ENCODE data around the gene MYLK3.
"Not testable (repeated sequence)": the region's sequence is repeated elsewhere in the genome, so short reads cannot be mapped to it uniquely, and the experiment has no call there.

The MYLK3 gene

GRCh38 chr16:46784569-46784968 is 36.4 kb upstream of the MYLK3 start:
- not testable (repeated sequence) for H3K36me3 ChIP-seq (ENCODE audit: control insufficient read depth, insufficient read depth, low read length); H3K9me3 ChIP-seq (ENCODE audit: control insufficient read depth, low read length); H3K27ac ChIP-seq (ENCODE audit: insufficient read depth, low read depth, low read length, poor library complexity, severe bottlenecking); H3K4me3 ChIP-seq (ENCODE audit: insufficient read depth, low read depth, low read length); H3K27me3 ChIP-seq (ENCODE audit: control insufficient read depth, insufficient read depth, low read length, poor library complexity, severe bottlenecking); H3K4me1 ChIP-seq (ENCODE audit: control insufficient read depth, insufficient read depth, low read length)
- 97 to 98% methylated on average over 2 of the region's 2 CpGs for WGBS, 2 experiments

- Histone ChIP-seq H3K4me1 (ENCODE audit: control insufficient read depth, insufficient read depth, low read length) (no peaks in the 10 kb centered on the region), H3K4me3 (ENCODE audit: insufficient read depth, low read depth, low read length) (no peak overlapping the region), H3K27me3 (ENCODE audit: control insufficient read depth, insufficient read depth, low read length, poor library complexity, severe bottlenecking) (no peaks in the 10 kb centered on the region), H3K36me3 (ENCODE audit: control insufficient read depth, insufficient read depth, low read length) (no peaks in the 10 kb centered on the region), H3K9me3 (ENCODE audit: control insufficient read depth, low read length) (no peaks in the 10 kb centered on the region), H3K27ac (ENCODE audit: insufficient read depth, low read depth, low read length, poor library complexity, severe bottlenecking) (no peak overlapping the region)
- WGBS, 2 experiments = 93 to 98% methylated on average over 4 of the region's 4 CpGs
These were observed 35.7 kb upstream of the MYLK3 start for GRCh38 chr16:46783800-46784199.

GRCh38 chr16:46782320-46782719 is 34.2 kb upstream of the MYLK3 start:
- H3K4me1 ChIP-seq (ENCODE audit: control insufficient read depth, insufficient read depth, low read length) = no peaks in the 10 kb centered on the region
- H3K9me3 ChIP-seq (ENCODE audit: control insufficient read depth, low read length) = no peaks in the 10 kb centered on the region
- no peaks in the 10 kb centered on the region for H3K27me3 ChIP-seq (ENCODE audit: control insufficient read depth, insufficient read depth, low read length, poor library complexity, severe bottlenecking)
- 96 to 98% methylated on average over 2 of the region's 2 CpGs for WGBS, 2 experiments
- no peak overlapping the region for H3K27ac ChIP-seq (ENCODE audit: insufficient read depth, low read depth, low read length, poor library complexity, severe bottlenecking)
- no peak overlapping the region for H3K4me3 ChIP-seq (ENCODE audit: insufficient read depth, low read depth, low read length)
- no peaks in the 10 kb centered on the region for H3K36me3 ChIP-seq (ENCODE audit: control insufficient read depth, insufficient read depth, low read length)

- Histone ChIP-seq H3K27ac (ENCODE audit: insufficient read depth, low read depth, low read length, poor library complexity, severe bottlenecking) (no peak overlapping the region), H3K4me3 (ENCODE audit: insufficient read depth, low read depth, low read length) (no peak overlapping the region), H3K27me3 (ENCODE audit: control insufficient read depth, insufficient read depth, low read length, poor library complexity, severe bottlenecking) (no peaks in the 10 kb centered on the region), H3K36me3 (ENCODE audit: control insufficient read depth, insufficient read depth, low read length) (no peaks in the 10 kb centered on the region), H3K9me3 (ENCODE audit: control insufficient read depth, low read length) (no peaks in the 10 kb centered on the region), H3K4me1 (ENCODE audit: control insufficient read depth, insufficient read depth, low read length) (no peaks in the 10 kb centered on the region)
- 86 to 90% methylated on average over 12 of the region's 12 CpGs for WGBS, 2 experiments
These were observed 29.7 kb upstream of the MYLK3 start for GRCh38 chr16:46777804-46778203.

- no peaks in the 10 kb centered on the region for H3K27me3 ChIP-seq (ENCODE audit: control insufficient read depth, insufficient read depth, low read length, poor library complexity, severe bottlenecking)
- 90 to 93% methylated on average over 2 to 4 of the region's 4 CpGs for WGBS, 2 experiments
- H3K4me3 ChIP-seq (ENCODE audit: insufficient read depth, low read depth, low read length) = no peak overlapping the region
- no peaks in the 10 kb centered on the region for H3K9me3 ChIP-seq (ENCODE audit: control insufficient read depth, low read length)
- H3K36me3 ChIP-seq (ENCODE audit: control insufficient read depth, insufficient read depth, low read length) = no peaks in the 10 kb centered on the region
- no peaks in the 10 kb centered on the region for H3K4me1 ChIP-seq (ENCODE audit: control insufficient read depth, insufficient read depth, low read length)
- no peak overlapping the region for H3K27ac ChIP-seq (ENCODE audit: insufficient read depth, low read depth, low read length, poor library complexity, severe bottlenecking)
These were observed 27.1 kb upstream of the MYLK3 start for GRCh38 chr16:46775214-46775613.

- Histone ChIP-seq H3K4me3 (ENCODE audit: insufficient read depth, low read depth, low read length) (no peak overlapping the region), H3K4me1 (ENCODE audit: control insufficient read depth, insufficient read depth, low read length) (no peaks in the 10 kb centered on the region), H3K27me3 (ENCODE audit: control insufficient read depth, insufficient read depth, low read length, poor library complexity, severe bottlenecking) (no peaks in the 10 kb centered on the region), H3K9me3 (ENCODE audit: control insufficient read depth, low read length) (no peaks in the 10 kb centered on the region), H3K27ac (ENCODE audit: insufficient read depth, low read depth, low read length, poor library complexity, severe bottlenecking) (no peak overlapping the region), H3K36me3 (ENCODE audit: control insufficient read depth, insufficient read depth, low read length) (no peaks in the 10 kb centered on the region)
- 86 to 96% methylated on average over 3 of the region's 3 CpGs for WGBS, 2 experiments
These were observed 26.6 kb upstream of the MYLK3 start for GRCh38 chr16:46774743-46775177.

- WGBS, 2 experiments = 95 to 96% methylated on average over 4 of the region's 4 CpGs
- Histone ChIP-seq H3K4me3 (ENCODE audit: insufficient read depth, low read depth, low read length) (no peak overlapping the region), H3K4me1 (ENCODE audit: control insufficient read depth, insufficient read depth, low read length) (no peaks in the 10 kb centered on the region), H3K27ac (ENCODE audit: insufficient read depth, low read depth, low read length, poor library complexity, severe bottlenecking) (no peak overlapping the region), H3K27me3 (ENCODE audit: control insufficient read depth, insufficient read depth, low read length, poor library complexity, severe bottlenecking) (no peaks in the 10 kb centered on the region), H3K36me3 (ENCODE audit: control insufficient read depth, insufficient read depth, low read length) (no peaks in the 10 kb centered on the region), H3K9me3 (ENCODE audit: control insufficient read depth, low read length) (no peaks in the 10 kb centered on the region)
These were observed 24.3 kb upstream of the MYLK3 start for GRCh38 chr16:46772463-46772862.

GRCh38 chr16:46768809-46769208 is 20.7 kb upstream of the MYLK3 start:
- Histone ChIP-seq H3K9me3 (ENCODE audit: control insufficient read depth, low read length) (no peaks in the 10 kb centered on the region), H3K36me3 (ENCODE audit: control insufficient read depth, insufficient read depth, low read length) (no peaks in the 10 kb centered on the region), H3K4me1 (ENCODE audit: control insufficient read depth, insufficient read depth, low read length) (no peaks in the 10 kb centered on the region), H3K27me3 (ENCODE audit: control insufficient read depth, insufficient read depth, low read length, poor library complexity, severe bottlenecking) (no peaks in the 10 kb centered on the region), H3K4me3 (ENCODE audit: insufficient read depth, low read depth, low read length) (no peak overlapping the region), H3K27ac (ENCODE audit: insufficient read depth, low read depth, low read length, poor library complexity, severe bottlenecking) (no peak overlapping the region)
- 75 to 76% methylated on average over 8 of the region's 8 CpGs for WGBS, 2 experiments

- Histone ChIP-seq H3K27me3 (ENCODE audit: control insufficient read depth, insufficient read depth, low read length, poor library complexity, severe bottlenecking) (no peaks in the 10 kb centered on the region), H3K36me3 (ENCODE audit: control insufficient read depth, insufficient read depth, low read length) (no peaks in the 10 kb centered on the region), H3K4me3 (ENCODE audit: insufficient read depth, low read depth, low read length) (no peak overlapping the region), H3K4me1 (ENCODE audit: control insufficient read depth, insufficient read depth, low read length) (no peaks in the 10 kb centered on the region), H3K27ac (ENCODE audit: insufficient read depth, low read depth, low read length, poor library complexity, severe bottlenecking) (no peak overlapping the region), H3K9me3 (ENCODE audit: control insufficient read depth, low read length) (no peaks in the 10 kb centered on the region)
- 89 to 92% methylated on average over 7 of the region's 7 CpGs for WGBS, 2 experiments
These were observed 16.9 kb upstream of the MYLK3 start for GRCh38 chr16:46765050-46765449.

- H3K4me1 ChIP-seq (ENCODE audit: control insufficient read depth, insufficient read depth, low read length) = no peaks in the 10 kb centered on the region
- 85% methylated on average over 12 of the region's 12 CpGs for WGBS, 2 experiments
- H3K27me3 ChIP-seq (ENCODE audit: control insufficient read depth, insufficient read depth, low read length, poor library complexity, severe bottlenecking) = no peaks in the 10 kb centered on the region
- no peak overlapping the region for H3K4me3 ChIP-seq (ENCODE audit: insufficient read depth, low read depth, low read length)
- no peaks in the 10 kb centered on the region for H3K36me3 ChIP-seq (ENCODE audit: control insufficient read depth, insufficient read depth, low read length)
- no peak overlapping the region for H3K27ac ChIP-seq (ENCODE audit: insufficient read depth, low read depth, low read length, poor library complexity, severe bottlenecking)
- H3K9me3 ChIP-seq (ENCODE audit: control insufficient read depth, low read length) = no peaks in the 10 kb centered on the region
These were observed 15.0 kb upstream of the MYLK3 start for GRCh38 chr16:46763147-46763546.

GRCh38 chr16:46762583-46762982 is 14.4 kb upstream of the MYLK3 start:
- H3K4me1 ChIP-seq (ENCODE audit: control insufficient read depth, insufficient read depth, low read length) = no peaks in the 10 kb centered on the region
- no peak overlapping the region for H3K27ac ChIP-seq (ENCODE audit: insufficient read depth, low read depth, low read length, poor library complexity, severe bottlenecking)
- H3K9me3 ChIP-seq (ENCODE audit: control insufficient read depth, low read length) = no peaks in the 10 kb centered on the region
- no peaks in the 10 kb centered on the region for H3K27me3 ChIP-seq (ENCODE audit: control insufficient read depth, insufficient read depth, low read length, poor library complexity, severe bottlenecking)
- 87 to 88% methylated on average over 3 of the region's 3 CpGs for WGBS, 2 experiments
- H3K36me3 ChIP-seq (ENCODE audit: control insufficient read depth, insufficient read depth, low read length) = no peaks in the 10 kb centered on the region
- no peak overlapping the region for H3K4me3 ChIP-seq (ENCODE audit: insufficient read depth, low read depth, low read length)
